HG03520 (cell line): ENCODE results near the gene TMEM63B.
"Not testable (repeated sequence)": the region's sequence is repeated elsewhere in the genome, so short reads cannot be mapped to it uniquely, and the experiment has no call there.

Experiments used
- ATAC-seq: cut with Tn5 transposase; IDR thresholded peaks from one replicate; pipeline ENCODE4 v1.9.1; 2021; ENCODE audit warnings: mild to moderate bottlenecking, moderate library complexity; ENCODE audit not compliant: unreplicated experiment

Gene TMEM63B

DNA sequence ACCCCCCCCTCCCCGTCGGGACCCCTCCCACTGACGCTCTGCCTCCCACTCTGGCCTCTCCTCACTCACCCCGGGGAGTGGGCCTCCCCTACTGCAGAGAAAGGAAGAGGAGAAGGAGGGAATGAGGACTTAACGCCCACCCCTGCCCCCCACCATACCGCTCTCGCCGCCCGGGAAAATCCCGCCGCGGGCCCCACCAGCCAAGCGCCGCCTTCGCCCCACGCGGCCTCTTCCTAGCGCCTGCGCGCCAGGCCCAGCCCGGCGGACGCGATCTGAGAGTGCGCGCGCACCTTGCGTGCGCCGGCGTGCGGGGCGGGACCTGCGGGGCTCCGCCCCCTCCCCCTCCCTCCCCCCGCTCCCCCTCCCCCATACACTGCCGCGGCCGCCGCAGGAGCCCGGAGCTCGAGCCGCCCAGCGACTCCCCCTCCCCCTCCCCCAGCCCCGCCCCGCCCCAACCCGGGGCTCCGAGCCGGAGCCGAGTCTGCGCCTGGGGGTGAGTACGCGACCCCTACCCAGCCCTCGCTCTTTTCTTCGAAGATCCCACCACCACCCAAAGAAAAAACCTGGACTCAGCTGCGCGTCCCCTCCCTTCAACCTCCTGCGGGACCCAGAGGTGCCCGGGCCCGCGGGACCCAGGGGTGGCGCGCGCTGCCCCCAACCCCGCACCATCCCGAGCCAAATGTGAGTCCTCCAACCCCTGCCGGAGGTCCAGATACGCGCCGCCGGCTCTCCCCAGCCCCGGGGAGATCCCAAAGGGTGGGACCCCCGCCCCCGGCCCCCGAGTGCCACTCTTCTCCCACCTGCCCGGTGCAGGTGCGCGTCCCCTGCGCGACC lies at the start of gene TMEM63B, which contains the start of gene MRPL14:
TSS of gene TMEM63B (plus strand) at position 369 of the 834 bp plus-strand sequence. CDS start 7,031 bp downstream, outside the sequence.
TSS of gene MRPL14 (minus strand) at position 267 of the 834 bp plus-strand sequence. CDS start 10,841 bp downstream, outside the sequence.
- ATAC-seq: peak; percentile 66

DNA sequence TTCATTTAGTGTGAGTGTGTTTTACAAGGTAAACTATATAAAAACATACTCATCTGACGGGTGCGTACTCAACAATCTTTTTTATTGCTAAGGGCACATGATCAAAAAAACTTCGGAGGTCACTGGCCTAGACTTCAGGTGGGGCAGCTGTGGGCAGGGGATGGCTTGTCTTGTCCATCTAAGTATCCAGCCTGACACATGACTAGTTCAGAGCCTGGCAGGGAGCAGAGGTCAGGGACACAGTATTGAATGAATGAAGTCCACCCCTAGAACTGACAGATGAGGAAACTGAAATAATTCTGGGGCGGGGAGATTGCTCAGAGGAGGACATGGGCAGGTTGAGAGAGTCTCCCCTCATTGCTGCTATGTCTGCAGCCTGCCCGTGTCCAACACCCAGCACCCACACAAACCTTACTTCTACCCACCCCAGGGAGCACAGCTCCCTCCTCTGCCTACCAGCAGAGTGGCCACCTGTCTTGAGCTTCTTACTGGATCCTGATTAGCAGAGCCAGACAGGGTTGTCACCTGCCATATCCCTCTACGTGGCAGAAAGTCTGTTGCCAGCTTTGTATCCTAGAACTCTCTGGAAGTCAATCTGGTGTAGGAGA lies 49.0 kb upstream of the TMEM63B start:
- ATAC-seq: no peak

DNA sequence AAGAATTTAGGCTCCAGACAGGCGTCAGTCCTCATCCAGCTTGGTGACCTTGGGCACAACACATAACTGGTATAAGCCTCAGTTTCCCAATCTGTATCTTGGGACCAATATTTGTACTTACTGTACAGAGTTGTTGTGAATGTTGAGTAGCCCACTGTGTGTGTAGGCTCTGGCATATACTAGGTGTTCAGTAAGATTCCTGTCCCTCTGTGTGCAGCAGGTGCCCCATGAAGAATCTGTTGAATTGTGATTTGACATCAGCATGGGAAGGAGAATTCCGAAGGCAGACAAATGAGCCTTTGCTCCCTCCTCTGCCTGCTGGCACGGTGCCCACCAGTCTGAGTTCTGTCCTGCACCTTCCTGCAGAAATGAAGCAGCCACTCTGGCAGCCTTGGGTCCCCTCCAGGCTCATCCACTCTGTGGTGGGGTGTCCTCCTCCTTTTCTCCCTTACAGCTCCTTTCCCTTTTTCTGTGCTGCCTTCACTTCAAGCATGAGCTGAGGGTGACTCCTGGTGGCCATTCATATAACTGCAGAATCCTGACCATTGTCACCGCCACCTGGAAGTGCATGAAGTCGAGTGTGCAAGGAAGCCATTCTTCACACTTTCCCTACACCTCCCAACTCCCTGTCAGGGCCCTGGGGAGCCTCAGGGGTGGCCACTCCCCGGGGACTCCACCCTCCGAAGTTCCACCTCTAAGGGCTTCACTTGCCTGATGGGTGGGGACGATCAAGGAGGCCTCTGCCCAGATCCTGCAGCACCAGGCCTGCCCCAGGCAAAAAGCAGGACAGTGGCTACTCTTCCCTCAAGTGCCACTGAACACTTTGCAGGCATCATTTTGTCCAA lies 48.3 kb upstream of the TMEM63B start:
- no peak for ATAC-seq

DNA sequence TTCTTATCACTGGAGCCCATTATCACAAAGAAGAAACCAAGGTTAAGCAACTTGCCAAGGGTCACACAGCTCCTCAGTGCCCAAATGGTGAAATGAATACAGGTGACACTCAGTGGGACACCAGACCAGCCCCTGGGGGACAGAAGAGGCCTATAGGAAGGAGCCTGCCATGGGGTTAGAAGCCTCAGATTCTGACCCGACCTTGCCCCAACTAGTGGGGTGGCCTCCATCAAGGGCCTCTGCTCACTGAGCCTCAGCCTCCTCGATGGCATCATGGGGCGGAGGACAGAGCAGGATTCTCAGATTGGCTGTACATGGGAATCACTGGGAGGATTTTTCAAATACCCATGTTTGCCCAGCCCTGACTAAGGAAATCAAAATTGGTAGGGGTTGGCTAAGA lies 47.7 kb upstream of the TMEM63B start:
- no peak for ATAC-seq

DNA sequence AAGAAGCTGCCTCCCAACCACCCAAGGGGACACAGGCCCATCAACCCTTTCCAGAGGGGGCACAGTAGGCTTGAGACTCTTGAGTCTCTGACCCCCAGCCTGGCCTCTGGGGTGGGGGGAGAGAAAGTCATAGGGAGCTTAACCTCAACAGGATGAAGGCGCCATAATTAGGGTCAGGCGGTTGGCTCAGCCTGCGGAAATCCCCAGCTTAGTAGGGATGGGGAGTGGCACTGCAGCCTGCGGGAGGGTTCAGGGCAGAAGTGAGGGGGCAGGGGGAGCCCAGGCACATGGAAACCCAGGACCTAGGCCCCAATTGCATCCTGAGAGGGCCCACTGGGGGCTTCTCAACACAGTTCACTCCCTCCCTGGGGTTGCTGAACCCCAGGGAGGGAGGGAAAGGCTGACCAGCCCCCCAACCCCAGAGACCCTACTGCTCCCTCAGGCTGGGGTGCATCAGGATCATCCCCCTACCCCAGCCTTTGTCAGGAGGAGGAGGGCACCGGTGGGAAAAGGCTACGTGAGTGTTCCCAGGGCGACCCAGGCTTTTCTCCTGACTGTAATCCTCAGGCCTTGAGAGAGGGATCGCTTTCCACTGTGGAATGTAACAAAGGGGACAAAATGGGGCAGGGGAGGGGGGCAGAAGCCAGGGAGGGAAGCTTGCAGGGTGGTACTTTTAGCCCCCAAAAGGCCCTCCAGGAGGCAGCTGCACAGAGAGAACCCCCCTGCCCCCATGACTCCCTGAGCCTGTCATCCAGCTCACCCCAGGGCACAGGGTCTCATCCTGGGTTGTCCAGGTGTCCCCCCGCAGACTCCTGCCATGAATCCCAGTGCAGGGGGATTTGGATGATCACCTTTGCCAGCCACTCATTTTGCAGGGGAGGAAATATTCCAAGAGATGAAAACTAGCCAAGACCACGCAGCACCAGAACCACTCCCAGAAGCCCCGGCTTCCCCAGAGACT lies 46.5 kb upstream of the TMEM63B start:
- ATAC-seq: no peak

DNA sequence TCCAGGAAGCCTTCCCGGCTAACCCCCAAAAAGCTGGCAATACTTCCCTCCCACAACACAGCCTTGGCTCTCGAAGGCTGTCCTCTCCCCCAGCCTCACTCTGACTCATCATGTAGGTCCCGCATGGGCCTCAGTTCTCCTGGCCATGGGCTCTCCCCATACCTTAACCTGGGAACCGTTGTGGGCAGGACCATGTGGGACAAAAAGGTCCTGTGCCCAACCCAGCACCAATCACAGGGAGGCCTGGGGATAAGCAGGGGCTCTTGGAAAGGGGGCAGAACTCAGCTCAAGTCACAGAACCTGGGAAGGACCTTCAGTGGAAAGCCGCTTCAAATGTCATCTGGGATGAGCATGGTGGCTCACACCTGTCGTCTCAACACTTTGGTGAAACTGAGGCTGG lies 45.6 kb upstream of the TMEM63B start:
- no peak for ATAC-seq

DNA sequence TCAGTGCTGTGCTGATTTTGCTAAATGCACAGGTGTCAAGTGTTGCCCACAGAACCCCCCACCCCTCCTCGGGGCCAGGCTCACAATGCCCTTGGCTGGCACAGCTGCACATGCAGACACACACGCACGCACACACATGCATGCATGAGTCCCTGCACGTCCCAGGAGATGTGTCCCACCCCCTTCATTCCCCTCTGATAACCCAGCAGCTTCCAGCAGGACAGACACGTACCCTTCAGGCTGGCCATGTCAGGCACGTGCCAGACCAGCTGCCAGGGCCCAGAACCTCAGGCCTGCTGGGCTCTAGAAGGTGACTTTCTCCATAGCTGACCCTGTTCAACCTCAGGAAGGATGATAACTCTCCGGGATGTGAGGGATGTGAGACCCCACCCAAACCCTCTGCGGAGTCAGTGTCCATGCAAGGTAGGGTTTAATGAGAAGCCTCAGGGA lies 44.5 kb upstream of the TMEM63B start:
- ATAC-seq: no peak

DNA sequence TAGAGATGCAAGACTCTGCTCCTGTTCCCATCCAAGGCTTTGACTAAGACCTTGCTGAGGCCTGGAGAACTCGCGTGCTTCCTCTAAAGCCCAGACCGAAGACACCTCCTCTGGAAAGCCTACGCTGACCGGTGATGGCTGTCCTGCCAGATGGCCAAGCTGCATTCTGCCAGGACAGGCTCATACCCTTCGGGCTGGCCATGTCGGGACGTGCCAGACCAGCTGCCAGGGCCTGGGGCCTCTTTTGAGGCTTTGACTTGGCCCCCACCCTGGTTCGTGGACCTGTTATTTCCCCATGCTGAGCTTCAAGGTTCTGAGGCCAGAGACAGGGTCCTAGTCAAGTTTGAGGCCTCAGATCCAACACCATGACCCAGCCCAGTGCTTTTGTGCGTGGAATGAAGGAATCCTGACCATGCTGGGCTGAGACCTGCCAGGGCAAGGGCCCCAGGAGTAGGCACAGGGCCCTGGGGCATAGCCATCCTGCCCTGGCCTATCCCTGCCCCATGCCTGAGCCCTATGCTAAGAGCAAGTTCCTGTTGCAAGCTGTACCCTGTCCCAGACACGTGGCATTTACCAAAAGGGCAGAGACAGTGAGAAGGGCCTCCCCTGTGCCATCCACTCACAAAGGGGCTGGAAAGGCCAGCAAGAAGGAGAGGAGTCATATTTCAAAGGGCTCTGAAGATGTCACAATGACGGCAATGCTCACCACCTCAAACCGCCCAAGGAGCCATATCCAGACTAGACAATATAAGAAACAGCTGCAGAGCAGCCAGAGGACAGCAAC lies 42.9 kb upstream of the TMEM63B start:
- ATAC-seq: no peak

DNA sequence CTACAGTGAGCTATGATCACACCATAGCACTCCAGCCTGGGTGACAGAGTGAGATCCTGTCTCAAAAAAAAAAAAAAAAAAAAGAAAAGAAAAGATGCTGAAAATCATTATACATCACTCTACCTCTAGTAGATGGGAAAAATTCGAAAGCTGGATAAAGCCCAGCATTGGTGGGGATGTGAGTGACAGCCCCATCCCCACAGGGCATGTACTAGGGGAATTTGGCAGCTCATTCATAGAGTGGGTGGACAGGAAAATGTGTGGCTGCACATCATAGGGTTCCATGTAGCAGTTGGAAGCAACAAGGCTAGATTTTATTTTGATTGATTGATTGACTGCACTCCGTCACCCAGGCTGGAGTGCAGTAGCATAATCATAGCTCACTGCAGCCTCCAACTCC lies 42.1 kb upstream of the TMEM63B start:
- ATAC-seq: no peak

DNA sequence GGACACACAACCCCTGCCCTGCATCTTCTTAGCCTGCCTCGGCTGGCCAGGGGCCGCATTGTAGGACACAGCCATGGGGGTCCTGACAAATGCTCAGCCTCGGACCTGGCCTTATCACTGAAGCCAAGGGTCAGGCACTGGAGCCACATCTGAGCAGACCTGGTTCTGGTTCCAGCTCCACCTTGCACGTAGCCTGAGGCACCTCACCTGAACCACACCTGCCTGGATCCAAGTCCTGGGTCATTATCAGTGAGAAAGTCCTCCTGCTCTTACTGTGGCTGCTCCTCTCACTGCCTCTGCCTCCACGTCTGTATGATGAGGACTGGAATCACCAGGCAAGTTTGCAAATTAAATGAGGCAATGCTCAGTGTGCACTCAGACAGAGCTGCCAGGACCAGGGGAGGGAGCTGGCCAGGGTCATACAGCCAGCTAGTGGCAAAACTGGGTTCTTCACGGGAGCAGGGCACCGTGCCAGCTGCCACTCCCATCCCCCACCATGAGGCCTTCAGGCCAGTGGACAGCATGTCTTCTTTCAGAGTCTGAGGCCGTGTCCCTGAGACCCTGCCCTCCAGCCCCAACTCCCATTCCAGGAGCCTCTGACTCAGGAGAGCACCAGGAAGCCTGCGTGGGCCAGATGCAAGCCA lies 40.3 kb upstream of the TMEM63B start:
- ATAC-seq: no peak

DNA sequence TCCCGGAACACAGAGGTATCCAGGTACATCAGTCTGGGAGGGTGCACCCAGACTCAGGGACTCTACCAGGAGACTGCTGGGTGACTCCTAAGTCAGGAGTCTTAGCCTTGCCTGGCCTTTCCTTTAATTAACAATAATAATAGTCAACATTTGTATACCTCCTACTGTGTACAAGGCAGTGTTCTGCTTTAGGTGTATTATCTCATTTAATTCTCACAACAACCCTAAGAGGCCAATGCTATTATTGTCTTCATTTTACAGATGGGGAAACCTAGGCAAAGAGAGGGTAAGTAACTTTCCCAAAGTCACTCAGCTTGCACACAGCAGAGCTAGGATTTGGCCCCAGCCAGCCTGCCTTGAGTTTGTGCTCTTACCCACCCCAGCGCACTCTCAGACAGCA lies 39.7 kb upstream of the TMEM63B start:
- no peak for ATAC-seq

DNA sequence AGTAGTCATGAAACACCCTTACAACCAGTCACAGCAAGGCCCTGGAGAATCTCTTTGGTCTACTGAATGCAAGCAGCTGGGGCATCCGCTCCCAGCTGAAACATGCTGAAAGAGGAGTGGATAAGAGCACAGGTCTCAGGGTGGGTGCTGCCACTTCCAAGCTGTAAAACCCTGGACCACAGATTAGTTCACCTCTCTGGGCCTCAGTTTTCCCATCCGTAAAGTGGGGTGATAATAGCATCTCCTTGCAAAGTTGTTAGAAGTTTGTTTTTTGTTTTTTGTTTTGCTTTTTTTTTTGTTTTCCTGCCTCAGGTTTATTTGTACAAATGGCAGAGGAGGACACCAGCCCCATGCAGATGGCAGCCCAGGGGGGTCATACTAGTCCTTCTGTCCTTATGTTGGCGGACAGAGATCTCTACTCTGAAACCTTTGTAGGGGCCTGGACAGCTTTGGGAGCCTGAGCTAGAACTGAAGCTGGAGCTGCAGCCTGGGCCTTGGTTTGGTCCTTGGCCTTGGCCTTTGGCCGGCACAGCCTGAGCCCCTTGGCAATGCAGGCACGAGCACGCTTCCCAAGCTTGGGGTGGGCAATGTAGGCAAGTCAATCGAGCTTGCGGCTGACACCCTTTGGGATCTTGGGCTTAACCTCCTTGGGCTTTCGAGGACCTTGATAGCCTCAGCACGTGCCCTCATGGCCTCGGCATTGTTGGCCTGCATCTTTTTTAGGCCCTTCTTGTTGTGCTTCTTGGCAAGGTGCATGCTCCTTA lies 38.3 kb upstream of the TMEM63B start:
- ATAC-seq: no peak

DNA sequence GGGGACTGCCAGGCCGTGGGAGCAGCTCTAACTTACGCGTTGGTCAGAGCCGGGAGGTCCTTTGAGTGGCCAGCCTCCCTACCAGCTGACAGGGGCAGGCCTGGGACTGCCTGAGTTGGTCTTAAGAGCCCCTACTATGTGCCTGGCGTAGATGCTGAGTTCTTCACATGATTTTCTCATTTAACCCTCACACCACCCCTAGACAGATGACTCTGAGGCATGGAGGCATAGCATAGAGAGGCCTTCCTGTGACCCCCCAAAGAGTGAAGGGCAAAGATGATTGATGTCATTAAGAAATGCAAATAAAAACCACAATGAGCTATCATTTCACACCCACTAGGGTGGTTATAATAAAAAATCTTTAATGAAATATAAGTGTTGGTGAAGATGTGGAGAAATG lies 36.9 kb upstream of the TMEM63B start:
- ATAC-seq: no peak

DNA sequence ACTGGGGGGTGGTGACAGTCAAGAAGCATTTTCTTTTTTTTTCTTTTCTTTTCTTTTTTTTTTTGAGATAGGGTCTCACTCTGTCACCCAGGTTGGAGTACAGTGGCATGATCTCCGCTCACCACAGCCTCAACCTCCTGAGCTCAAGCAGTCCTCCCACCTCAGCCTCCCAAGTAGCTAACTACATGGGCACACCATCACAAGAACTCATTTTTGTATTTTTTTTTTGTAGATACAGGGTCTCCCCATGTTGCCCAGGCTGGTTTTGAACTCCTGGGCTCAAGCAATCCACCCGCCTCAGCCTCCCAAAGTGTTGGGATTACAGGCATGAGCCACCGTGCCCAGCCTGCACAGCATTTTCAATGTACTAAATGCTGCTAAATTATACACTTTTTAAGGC lies 36.0 kb upstream of the TMEM63B start:
- not testable (repeated sequence) for ATAC-seq

DNA sequence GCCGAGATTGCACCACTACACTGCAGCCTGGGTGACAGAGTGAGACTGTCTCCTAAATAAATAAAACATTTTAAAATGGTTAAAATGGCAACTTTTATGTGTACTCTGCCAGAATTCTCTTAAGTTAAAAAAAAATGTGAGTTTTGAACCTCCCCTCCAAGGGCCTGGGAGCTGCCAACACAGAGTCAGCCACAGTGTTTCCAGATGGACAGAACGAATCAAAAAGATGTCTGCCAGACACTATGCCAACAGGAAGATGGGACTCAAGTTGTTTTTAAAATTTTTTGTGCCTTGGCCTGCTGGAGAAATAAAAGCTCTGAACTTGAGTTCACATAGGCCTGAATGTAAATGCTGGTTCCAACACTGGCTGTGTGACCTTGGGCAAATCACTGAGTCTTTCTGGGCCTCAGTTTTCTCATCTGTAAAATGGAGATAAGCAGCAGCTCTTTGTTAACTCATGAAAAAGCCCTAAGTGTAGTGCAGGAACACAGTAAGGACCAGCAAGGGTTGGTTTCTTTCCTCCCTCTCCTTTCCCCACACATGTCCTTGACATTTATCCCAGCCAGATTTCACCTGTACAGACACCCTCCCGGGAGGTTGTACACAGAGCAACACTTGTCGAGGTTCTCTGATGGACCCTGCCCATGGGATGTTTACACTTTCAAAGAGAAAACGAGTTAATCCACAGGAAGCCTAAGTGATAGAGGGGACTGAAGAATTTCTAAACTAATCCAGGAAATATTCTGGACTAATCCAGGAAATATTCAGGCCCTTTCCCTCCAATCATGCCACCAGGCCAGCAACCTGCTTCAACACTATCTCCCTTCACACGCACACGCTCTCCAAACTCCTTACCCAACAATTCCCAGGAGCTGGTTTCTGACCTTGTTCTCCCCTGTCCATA lies 35.1 kb upstream of the TMEM63B start:
- ATAC-seq: no peak

DNA sequence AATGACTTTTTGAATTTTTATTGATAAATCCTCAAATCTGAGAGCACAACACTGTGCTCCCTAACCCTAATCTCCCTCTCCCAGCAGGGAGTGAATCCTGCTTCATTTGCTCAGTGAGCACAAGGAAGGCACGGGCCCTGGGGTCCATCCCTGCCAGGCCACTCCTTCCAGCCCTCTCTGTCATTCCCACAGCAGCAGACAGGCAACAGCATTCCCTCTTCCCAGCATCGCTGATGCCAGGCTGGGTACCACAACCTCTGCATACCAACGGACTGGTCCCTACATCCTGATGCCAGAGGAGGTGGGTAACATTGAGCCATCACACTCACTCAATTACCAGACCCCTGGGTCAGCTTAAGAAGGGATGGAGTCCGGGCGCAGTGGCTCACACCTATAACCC lies 34.3 kb upstream of the TMEM63B start:
- ATAC-seq: no peak

DNA sequence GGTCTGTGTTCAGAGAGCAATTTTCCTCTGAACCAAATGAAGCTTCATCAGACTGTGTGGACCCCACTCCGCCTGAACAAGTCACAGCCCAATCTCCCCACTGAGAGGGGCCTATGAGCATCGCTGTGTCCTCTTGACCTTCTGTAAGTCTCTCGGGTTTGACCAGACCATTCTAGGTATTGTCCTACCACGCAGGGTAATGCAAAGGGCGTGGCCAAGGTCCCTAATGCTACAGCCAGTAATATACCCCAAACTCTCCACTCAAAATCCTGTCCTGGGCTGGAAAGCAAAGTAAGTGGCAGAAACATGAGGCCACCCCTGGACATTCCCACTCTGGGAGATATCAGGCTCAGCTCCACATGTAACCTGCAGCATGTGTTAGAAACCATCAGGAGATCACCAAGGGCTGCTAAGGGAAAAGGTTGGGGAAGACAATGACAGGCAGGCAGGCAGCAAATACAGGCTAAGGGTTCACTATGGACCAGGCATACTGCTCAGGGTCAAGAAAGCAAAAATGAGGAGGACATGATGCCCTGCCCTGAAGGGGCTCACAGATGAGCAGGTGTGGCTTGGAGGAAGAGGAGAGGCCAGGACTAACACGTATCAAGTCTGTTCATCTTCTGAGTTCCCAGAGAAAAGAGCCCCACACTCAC lies 33.5 kb upstream of the TMEM63B start:
- no peak for ATAC-seq
